Thyroid gland (tissue), 4 donors: Measurements from ENCODE around the gene NCOA3.

Experiments used
- POLR2A ChIP-seq, 2 donors: fragments of 450-650 bp; IDR thresholded peaks; one replicate each; pipeline ENCODE4 v1.6.1; 2017; ENCODE audit warnings: antibody characterized with exemption in 2 of 2, mild to moderate bottlenecking in 2 of 2, moderate library complexity in 1 of 2
- TF ChIP-seq, protein P1 (sequence below), 6 experiments: fragments of 200-600 bp in 3 of 6; fragments of 450-650 bp in 3 of 6; sonication (generic) in 3 of 6; IDR thresholded peaks; one replicate each; pipeline ENCODE4 v1.5.1; 2016 to 2019; ENCODE audit warnings: antibody characterized with exemption in 6 of 6, mild to moderate bottlenecking in 2 of 6, inconsistent platforms in 1 of 6, moderate library complexity in 1 of 6

DNA sequence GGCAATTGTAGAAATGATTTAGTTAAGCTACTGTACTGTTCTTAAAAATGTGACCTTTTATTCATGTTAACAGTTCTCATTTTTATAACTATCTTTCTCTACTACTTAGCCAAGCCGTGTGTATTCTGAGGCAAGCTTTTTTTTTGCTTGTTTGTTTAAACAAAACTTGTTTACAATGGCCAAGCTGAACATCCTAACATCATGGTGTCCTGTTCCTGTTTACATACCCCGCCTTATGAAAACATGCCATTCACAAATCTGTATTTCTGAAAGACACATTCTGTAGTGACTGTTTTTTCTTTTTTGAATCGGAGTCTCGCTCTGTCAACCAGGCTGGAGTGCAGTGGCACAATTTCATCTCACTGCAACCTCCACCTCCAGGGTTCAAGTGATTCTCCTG is 140.9 kb downstream of the NCOA3 start:
- TF ChIP-seq, protein P1, sequence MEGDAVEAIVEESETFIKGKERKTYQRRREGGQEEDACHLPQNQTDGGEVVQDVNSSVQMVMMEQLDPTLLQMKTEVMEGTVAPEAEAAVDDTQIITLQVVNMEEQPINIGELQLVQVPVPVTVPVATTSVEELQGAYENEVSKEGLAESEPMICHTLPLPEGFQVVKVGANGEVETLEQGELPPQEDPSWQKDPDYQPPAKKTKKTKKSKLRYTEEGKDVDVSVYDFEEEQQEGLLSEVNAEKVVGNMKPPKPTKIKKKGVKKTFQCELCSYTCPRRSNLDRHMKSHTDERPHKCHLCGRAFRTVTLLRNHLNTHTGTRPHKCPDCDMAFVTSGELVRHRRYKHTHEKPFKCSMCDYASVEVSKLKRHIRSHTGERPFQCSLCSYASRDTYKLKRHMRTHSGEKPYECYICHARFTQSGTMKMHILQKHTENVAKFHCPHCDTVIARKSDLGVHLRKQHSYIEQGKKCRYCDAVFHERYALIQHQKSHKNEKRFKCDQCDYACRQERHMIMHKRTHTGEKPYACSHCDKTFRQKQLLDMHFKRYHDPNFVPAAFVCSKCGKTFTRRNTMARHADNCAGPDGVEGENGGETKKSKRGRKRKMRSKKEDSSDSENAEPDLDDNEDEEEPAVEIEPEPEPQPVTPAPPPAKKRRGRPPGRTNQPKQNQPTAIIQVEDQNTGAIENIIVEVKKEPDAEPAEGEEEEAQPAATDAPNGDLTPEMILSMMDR (IDR thresholded peaks at IDR 0.05) = no peak
- TF ChIP-seq POLR2A (IDR thresholded peaks at IDR 0.05) = no peak
